Activated B cell treated with CpG ODN at 0.5 μM for 24 hours (primary cell): Measurements from ENCODE around the gene COL9A1. TPM values are rescaled to one million over a fixed set of nuclear protein-coding genes. Genes with fewer than 3 reads are reported as not detected.
"Not testable (repeated sequence)": the region's sequence is repeated elsewhere in the genome, so short reads cannot be mapped to it uniquely, and the experiment has no call there.

Experiments used
- ATAC-seq: fragments of 200-7000 bp; cut with Tn5 transposase; one replicate; pipeline ENCODE4 v1.10.0; 2021; ENCODE audit warnings: low read depth, mild to moderate bottlenecking, moderate library complexity
- CTCF ChIA-PET: fragments of 350-600 bp; sonication (Branson Sonifier 250); formaldehyde crosslinking; loops from one replicate; lab custom pipeline; 2021; ENCODE audit warnings: antibody characterized with exemption; lab: Charles Lee
- POLR2A ChIA-PET: fragments of 350-600 bp; sonication (Branson Sonifier 250); formaldehyde crosslinking; loops from one replicate; lab custom pipeline; 2021; ENCODE audit warnings: antibody characterized with exemption; lab: Charles Lee
- DNase-seq: peaks from one replicate; pipeline ENCODE4 v3.0.0; 2022
- H3K27ac Mint-ChIP-seq: one replicate; pipeline ENCODE4 v1.8.0; 2020; ENCODE audit warnings: mixed read lengths
- H3K27me3 Mint-ChIP-seq: one replicate; pipeline ENCODE4 v1.8.0; 2021; ENCODE audit warnings: mixed read lengths
- H3K36me3 Mint-ChIP-seq: one replicate; pipeline ENCODE4 v1.8.0; 2021; ENCODE audit warnings: low read depth, mixed read lengths
- H3K4me1 Mint-ChIP-seq: one replicate; pipeline ENCODE4 v1.8.0; 2021; ENCODE audit warnings: mixed read lengths
- H3K4me3 Mint-ChIP-seq: one replicate; pipeline ENCODE4 v1.8.0; 2020; ENCODE audit warnings: mild to moderate bottlenecking, mixed read lengths
- H3K9me3 Mint-ChIP-seq: one replicate; pipeline ENCODE4 v1.8.0; 2020; ENCODE audit warnings: mixed read lengths
- intact Hi-C: fragments of 100-400 bp; cut with micrococcal nuclease; formaldehyde crosslinking; loops from one replicate; pipeline ENCODE4 v1.15.1; 2024
- total RNA-seq: library from RNA; stranded (reverse); gene quantifications from 2 replicates; pipeline ENCODE4 v1.2.3, GENCODE V29; 2022
- TF ChIP-seq, protein P1 (sequence below): fragments of 200-600 bp; IDR thresholded peaks from one replicate; pipeline ENCODE4 v1.8.0; 2022; ENCODE audit warnings: antibody characterized with exemption, mild to moderate bottlenecking

COL9A1 gene
- total RNA-seq, 1 donor from 2014 or later, result not detected

- DNase-seq, result no peak
- intact Hi-C loops, result no loop called here
- ChIA-PET POLR2A (no interaction called here), CTCF (interaction anchor here (1.0 kb wide), 1 partner anchor 8 kb away, joined by 3 read pairs; no protein-coding TSS in a partner anchor)
- H3K4me3 Mint-ChIP-seq, result no peak overlapping the region
- no peaks in the 10 kb centered on the region for H3K36me3 Mint-ChIP-seq
- no peaks in the 10 kb centered on the region for H3K9me3 Mint-ChIP-seq
- no peaks in the 10 kb centered on the region for H3K4me1 Mint-ChIP-seq
- H3K27me3 Mint-ChIP-seq, result peaks cover 13% of the 10 kb centered on the region
- TF ChIP-seq, protein P1, sequence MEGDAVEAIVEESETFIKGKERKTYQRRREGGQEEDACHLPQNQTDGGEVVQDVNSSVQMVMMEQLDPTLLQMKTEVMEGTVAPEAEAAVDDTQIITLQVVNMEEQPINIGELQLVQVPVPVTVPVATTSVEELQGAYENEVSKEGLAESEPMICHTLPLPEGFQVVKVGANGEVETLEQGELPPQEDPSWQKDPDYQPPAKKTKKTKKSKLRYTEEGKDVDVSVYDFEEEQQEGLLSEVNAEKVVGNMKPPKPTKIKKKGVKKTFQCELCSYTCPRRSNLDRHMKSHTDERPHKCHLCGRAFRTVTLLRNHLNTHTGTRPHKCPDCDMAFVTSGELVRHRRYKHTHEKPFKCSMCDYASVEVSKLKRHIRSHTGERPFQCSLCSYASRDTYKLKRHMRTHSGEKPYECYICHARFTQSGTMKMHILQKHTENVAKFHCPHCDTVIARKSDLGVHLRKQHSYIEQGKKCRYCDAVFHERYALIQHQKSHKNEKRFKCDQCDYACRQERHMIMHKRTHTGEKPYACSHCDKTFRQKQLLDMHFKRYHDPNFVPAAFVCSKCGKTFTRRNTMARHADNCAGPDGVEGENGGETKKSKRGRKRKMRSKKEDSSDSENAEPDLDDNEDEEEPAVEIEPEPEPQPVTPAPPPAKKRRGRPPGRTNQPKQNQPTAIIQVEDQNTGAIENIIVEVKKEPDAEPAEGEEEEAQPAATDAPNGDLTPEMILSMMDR, result no peak
- no peak for ATAC-seq
- H3K27ac Mint-ChIP-seq, result no peak overlapping the region
Observed at GRCh38 chr6:70315079-70315751, 12.3 kb upstream of the COL9A1 start.

GRCh38 chr6:70314296-70314695 is 11.4 kb upstream of the COL9A1 start:
- H3K27ac Mint-ChIP-seq, result no peak overlapping the region
- DNase-seq (no peak), ATAC-seq (no peak)
- TF ChIP-seq, protein P1, result no peak
- no peak overlapping the region for H3K4me3 Mint-ChIP-seq
- no peaks in the 10 kb centered on the region for H3K36me3 Mint-ChIP-seq
- peaks cover 13% of the 10 kb centered on the region for H3K27me3 Mint-ChIP-seq
- H3K4me1 Mint-ChIP-seq, result no peaks in the 10 kb centered on the region
- no peaks in the 10 kb centered on the region for H3K9me3 Mint-ChIP-seq
- POLR2A ChIA-PET, result no interaction called here
- intact Hi-C loops, result loop anchor here (5.0 kb wide), 1 partner anchor 92 kb away; no protein-coding TSS in a partner anchor
- CTCF ChIA-PET, result interaction anchor here (0.7 kb wide), 1 partner anchor 570 kb away, joined by 3 read pairs; no protein-coding TSS in a partner anchor

GRCh38 chr6:70312165-70312745 is 9.4 kb upstream of the COL9A1 start:
- H3K27me3 Mint-ChIP-seq, result peaks cover 7% of the 10 kb centered on the region
- H3K36me3 Mint-ChIP-seq, result no peaks in the 10 kb centered on the region
- ATAC-seq, result no peak
- H3K4me3 Mint-ChIP-seq, result no peak overlapping the region
- CTCF ChIA-PET, result no interaction called here
- TF ChIP-seq, protein P1, result no peak
- H3K9me3 Mint-ChIP-seq, result no peaks in the 10 kb centered on the region
- DNase-seq, result no peak
- intact Hi-C loops, result loop anchor here (5.0 kb wide), 1 partner anchor 90 kb away; no protein-coding TSS in a partner anchor
- no peaks in the 10 kb centered on the region for H3K4me1 Mint-ChIP-seq
- POLR2A ChIA-PET, result no interaction called here
- H3K27ac Mint-ChIP-seq, result no peak overlapping the region

DNA sequence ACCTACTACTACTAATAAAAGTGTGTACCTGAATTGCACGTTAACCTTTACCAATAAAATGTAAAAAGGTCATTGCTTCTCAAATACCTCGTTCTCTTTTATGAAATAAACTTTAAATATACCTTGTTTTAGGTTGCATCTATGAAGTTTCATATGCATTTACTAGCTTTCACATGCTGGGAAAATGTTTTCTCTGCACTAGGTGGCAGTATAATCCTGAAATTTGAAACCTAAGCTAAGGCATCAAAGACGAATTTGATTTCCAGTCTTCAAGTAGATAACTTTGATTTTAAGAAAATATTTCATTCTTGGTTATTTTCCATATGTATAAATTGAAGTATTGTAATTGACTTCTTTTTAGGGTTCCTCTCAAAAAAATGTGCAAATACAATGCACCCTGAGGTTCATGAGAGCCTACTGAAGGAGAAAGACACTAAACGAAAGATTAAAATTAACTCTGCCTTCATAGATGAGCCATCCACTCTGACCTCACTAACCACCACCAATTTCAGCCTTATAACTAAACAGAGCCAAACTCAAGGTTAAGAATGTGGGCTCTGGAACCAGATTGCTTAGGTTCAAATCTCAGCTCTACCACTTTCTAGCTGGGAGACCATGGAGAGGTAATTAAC is 7.3 kb upstream of the COL9A1 start:
- CTCF ChIA-PET, result interaction anchor here (0.7 to 3.5 kb wide), 14 partner anchors 11 to 706 kb away, joined by 3 to 52 read pairs (median 4); partner anchors contain the start of gene B3GAT2
- no peaks in the 10 kb centered on the region for H3K36me3 Mint-ChIP-seq
- intact Hi-C loops, result loop anchor here (1.0 to 5.0 kb wide), 6 partner anchors 59 to 703 kb away; partner anchors contain the start of gene B3GAT2
- ATAC-seq (no peak), DNase-seq (no peak)
- no peaks in the 10 kb centered on the region for H3K4me1 Mint-ChIP-seq
- no peaks in the 10 kb centered on the region for H3K9me3 Mint-ChIP-seq
- H3K4me3 Mint-ChIP-seq, result no peak overlapping the region
- no peak overlapping the region for H3K27ac Mint-ChIP-seq
- POLR2A ChIA-PET, result no interaction called here
- peaks cover 11% of the 10 kb centered on the region for H3K27me3 Mint-ChIP-seq
- TF ChIP-seq, protein P1, result no peak

DNA sequence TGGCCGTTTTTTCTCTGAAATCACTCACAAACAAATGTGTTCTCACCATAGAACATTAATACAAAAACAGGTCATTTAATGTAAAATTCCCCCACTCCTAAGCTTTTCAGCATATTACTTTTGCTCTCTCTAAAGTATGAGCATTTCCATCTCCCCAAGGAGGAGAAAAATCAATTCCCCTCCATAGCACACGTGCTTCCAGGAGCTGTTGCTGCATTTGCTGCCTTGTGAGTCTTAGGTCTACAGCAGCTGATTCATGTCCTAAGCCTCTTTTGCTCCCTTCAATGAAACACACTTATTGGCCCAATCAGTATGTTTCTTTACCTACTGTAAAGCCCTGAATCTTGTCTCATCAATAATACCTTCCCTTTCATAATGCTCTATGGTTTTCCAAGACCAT is 6.4 kb upstream of the COL9A1 start:
- TF ChIP-seq, protein P1, result no peak
- Mint-ChIP-seq H3K9me3 (no peaks in the 10 kb centered on the region), H3K4me3 (no peak overlapping the region), H3K27me3 (peaks cover 16% of the 10 kb centered on the region), H3K27ac (no peak overlapping the region), H3K4me1 (no peaks in the 10 kb centered on the region), H3K36me3 (no peaks in the 10 kb centered on the region)
- ATAC-seq (no peak), DNase-seq (no peak)
- intact Hi-C loops, result no loop called here
- POLR2A ChIA-PET, result no interaction called here
- CTCF ChIA-PET, result interaction anchor here (0.9 to 3.5 kb wide), 8 partner anchors 14 to 707 kb away, joined by 3 to 52 read pairs (median 14); partner anchors contain the start of gene B3GAT2

DNA sequence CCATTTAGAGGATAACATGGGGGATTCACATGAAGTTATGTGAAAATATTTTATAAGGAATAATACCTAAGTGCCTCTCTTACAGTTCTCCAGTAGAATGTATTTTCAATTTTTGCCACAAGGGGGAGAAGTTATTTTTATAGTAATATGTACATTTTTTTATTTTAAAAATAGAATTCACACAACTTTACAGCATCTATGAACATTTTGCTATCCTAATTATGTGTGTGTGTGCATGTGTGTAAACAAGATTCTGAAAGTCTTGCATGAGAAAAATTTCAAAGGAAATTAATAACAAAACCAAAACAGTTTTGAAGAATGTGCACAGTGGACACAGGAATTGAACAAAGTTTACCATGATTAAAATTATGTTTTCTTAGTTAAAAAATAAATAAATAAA is 5.3 kb upstream of the COL9A1 start:
- H3K4me1 Mint-ChIP-seq, H3K27ac Mint-ChIP-seq, H3K36me3 Mint-ChIP-seq, ATAC-seq, intact Hi-C loops, H3K4me3 Mint-ChIP-seq, H3K9me3 Mint-ChIP-seq, DNase-seq, POLR2A ChIA-PET: not testable (repeated sequence)
- H3K27me3 Mint-ChIP-seq, result peaks cover 14% of the 10 kb centered on the region
- CTCF ChIA-PET, result interaction anchor here (1.1 to 3.5 kb wide), 6 partner anchors 13 to 704 kb away, joined by 4 to 52 read pairs (median 25); partner anchors contain the start of gene B3GAT2
